ENCODE measurements around the gene SUCO. TPM values are rescaled to one million over a fixed set of nuclear protein-coding genes. Genes with fewer than 3 reads are reported as not detected.

SUCO gene
- 51.7 TPM for total RNA-seq

DNA sequence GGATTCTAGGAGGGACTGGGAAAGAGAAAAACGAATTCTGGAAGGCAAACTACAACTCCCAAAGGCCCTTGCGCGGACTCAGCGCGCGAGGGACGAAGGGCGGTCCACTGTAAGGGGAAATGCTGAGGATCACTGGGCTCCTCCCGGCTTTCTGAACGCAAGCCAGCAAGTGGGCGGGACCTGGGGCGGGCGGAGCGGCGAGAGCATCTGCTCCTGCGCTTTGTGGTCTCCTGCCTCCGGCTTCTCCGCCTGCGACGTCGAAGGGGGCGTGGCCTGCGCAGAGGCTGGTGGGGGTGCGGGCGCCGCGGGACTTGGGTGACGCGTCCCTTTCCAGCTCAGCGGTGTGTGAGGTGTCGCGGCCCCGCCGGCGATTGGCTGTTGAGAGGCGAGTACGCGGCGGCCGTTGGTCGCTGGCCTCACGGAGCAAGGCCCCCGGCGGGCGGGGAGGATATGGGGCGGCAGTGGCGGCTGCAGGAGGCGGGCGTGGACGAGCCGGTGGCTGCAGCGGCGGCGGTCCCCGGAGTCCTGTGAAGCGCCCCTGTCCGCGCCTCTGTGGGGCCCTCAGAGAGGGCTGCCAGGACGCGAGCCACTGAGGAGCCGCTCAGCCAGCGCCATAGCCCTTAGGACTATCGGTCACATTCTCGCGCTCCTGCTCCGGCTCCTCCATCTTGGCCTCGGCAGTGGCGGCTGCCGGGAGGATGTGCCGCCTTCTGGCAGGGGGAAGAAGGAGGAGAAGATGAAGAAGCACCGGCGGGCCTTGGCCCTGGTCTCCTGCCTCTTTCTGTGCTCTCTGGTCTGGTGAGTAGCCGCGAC is at the start of gene SUCO:
SUCO (plus strand) TSS at position 451 of the 813 bp plus-strand sequence; CDS start at position 737, 286 bp downstream.

GRCh38 chr1:172658871-172659453 is 126.0 kb downstream of the SUCO start, which contains the start of gene FASLG:
Gene FASLG, plus strand, starts transcription at chr1:172659103. Its CDS starts 99 bp downstream, at chr1:172659202.

Small RNA genes lying within 50 kb of the gene (small RNA-seq; reads per million reads assigned to genes)
- gene RNU6-693P (ENCODE audit: low replicate concordance): not detected

Other genes with a start within 250 kb of the SUCO start
- 7.0 TPM for gene C1orf105, start 112.5 kb upstream of the SUCO start, total RNA-seq
- 33.9 TPM for gene PIGC, start 89.1 kb upstream of the SUCO start, total RNA-seq
- not detected for gene FASLG, start 126.0 kb downstream of the SUCO start, total RNA-seq

All from metanephros (tissue), 2 donors.